ENCODE measurements around the gene RAD51. TPM values are rescaled to one million over a fixed set of nuclear protein-coding genes. Genes with fewer than 3 reads are reported as not detected.
A peak's percentile ranks its signal among the peaks of the same experiment; 100 is the strongest.

RAD51 gene
- total and polyA plus RNA-seq, 2 donors: 0.98 to 2.2 TPM

GRCh38 chr15:40755812-40756208 is 60.8 kb downstream of the RAD51 start:
- no peaks in the 10 kb centered on the region for H3K4me1 ChIP-seq (ENCODE audit: insufficient read depth)
- WGBS: 64% methylated on average over 10 of the region's 10 CpGs
- H3K27ac ChIP-seq (ENCODE audit: low read depth): no peak overlapping the region
- H3K4me3 ChIP-seq (ENCODE audit: low read depth, low read length): peak overlapping the region; percentile 98
- no peak for DNase-seq (ENCODE audit: extremely low spot score)
- H3K36me3 ChIP-seq (ENCODE audit: insufficient read depth): peaks cover 4% of the 10 kb centered on the region

GRCh38 chr15:40756938-40757337 is 62.0 kb downstream of the RAD51 start:
- WGBS: 31% methylated on average over 6 of the region's 6 CpGs
- no peaks in the 10 kb centered on the region for H3K4me1 ChIP-seq (ENCODE audit: insufficient read depth)
- no peak for DNase-seq (ENCODE audit: extremely low spot score)
- peaks cover under 1% of the 10 kb centered on the region for H3K36me3 ChIP-seq (ENCODE audit: insufficient read depth)
- H3K27ac ChIP-seq (ENCODE audit: low read depth): no peak overlapping the region
- no peak overlapping the region for H3K4me3 ChIP-seq (ENCODE audit: low read depth, low read length)

GRCh38 chr15:40759961-40760360 is 65.0 kb downstream of the RAD51 start:
- H3K4me1 ChIP-seq (ENCODE audit: insufficient read depth): no peaks in the 10 kb centered on the region
- H3K27ac ChIP-seq (ENCODE audit: low read depth): no peak overlapping the region
- H3K36me3 ChIP-seq (ENCODE audit: insufficient read depth): no peaks in the 10 kb centered on the region
- WGBS: 96% methylated on average over 5 of the region's 5 CpGs
- no peak overlapping the region for H3K4me3 ChIP-seq (ENCODE audit: low read depth, low read length)
- no peak for DNase-seq (ENCODE audit: extremely low spot score)

- 31% methylated on average over 55 of the region's 55 CpGs for WGBS
- no peaks in the 10 kb centered on the region for H3K36me3 ChIP-seq (ENCODE audit: insufficient read depth)
- peak overlapping the region; percentile 79 for H3K27ac ChIP-seq (ENCODE audit: low read depth)
- DNase-seq (ENCODE audit: extremely low spot score): no peak
- H3K4me1 ChIP-seq (ENCODE audit: insufficient read depth): no peaks in the 10 kb centered on the region
- peak overlapping the region; percentile 47 for H3K4me3 ChIP-seq (ENCODE audit: low read depth, low read length)
These were observed 68.2 kb downstream of the RAD51 start for GRCh38 chr15:40762919-40763800.

- under 1% methylated on average over 75 of the region's 75 CpGs for WGBS
- DNase-seq (ENCODE audit: extremely low spot score): no peak
- no peaks in the 10 kb centered on the region for H3K4me1 ChIP-seq (ENCODE audit: insufficient read depth)
- peak within 1 kb of the TSS; percentile 47 for H3K4me3 ChIP-seq (ENCODE audit: low read depth, low read length)
- H3K36me3 ChIP-seq (ENCODE audit: insufficient read depth): no peaks in the 10 kb centered on the region
- peak within 1 kb of the TSS; percentile 79 for H3K27ac ChIP-seq (ENCODE audit: low read depth)
These were observed 69.0 kb downstream of the RAD51 start, which contains the start of gene GCHFR for GRCh38 chr15:40763801-40764628. Gene GCHFR (plus strand): TSS chr15:40764068. CDS start chr15:40764181, 113 bp downstream.

- Histone ChIP-seq H3K27ac (ENCODE audit: low read depth) (peak overlapping the region; percentile 79), H3K4me3 (ENCODE audit: low read depth, low read length) (peak overlapping the region; percentile 47), H3K36me3 (ENCODE audit: insufficient read depth) (no peaks in the 10 kb centered on the region), H3K4me1 (ENCODE audit: insufficient read depth) (no peaks in the 10 kb centered on the region)
- no peak for DNase-seq (ENCODE audit: extremely low spot score)
- WGBS: 28% methylated on average over 8 of the region's 8 CpGs
These were observed 69.7 kb downstream of the RAD51 start for GRCh38 chr15:40764629-40765103.

- H3K4me1 ChIP-seq (ENCODE audit: insufficient read depth): no peaks in the 10 kb centered on the region
- no peak overlapping the region for H3K27ac ChIP-seq (ENCODE audit: low read depth)
- no peak overlapping the region for H3K4me3 ChIP-seq (ENCODE audit: low read depth, low read length)
- 67% methylated on average over 7 of the region's 7 CpGs for WGBS
- no peak for DNase-seq (ENCODE audit: extremely low spot score)
- H3K36me3 ChIP-seq (ENCODE audit: insufficient read depth): no peaks in the 10 kb centered on the region
These were observed 71.3 kb downstream of the RAD51 start for GRCh38 chr15:40766194-40766815.

- DNase-seq (ENCODE audit: extremely low spot score): no peak
- WGBS: 88% methylated on average over 32 of the region's 32 CpGs
- Histone ChIP-seq H3K4me3 (ENCODE audit: low read depth, low read length) (no peak overlapping the region), H3K36me3 (ENCODE audit: insufficient read depth) (no peaks in the 10 kb centered on the region), H3K4me1 (ENCODE audit: insufficient read depth) (no peaks in the 10 kb centered on the region), H3K27ac (ENCODE audit: low read depth) (no peak overlapping the region)
These were observed 72.2 kb downstream of the RAD51 start for GRCh38 chr15:40766906-40767837.

GRCh38 chr15:40767838-40768500 is 73.0 kb downstream of the RAD51 start:
- Histone ChIP-seq H3K4me3 (ENCODE audit: low read depth, low read length) (no peak overlapping the region), H3K36me3 (ENCODE audit: insufficient read depth) (no peaks in the 10 kb centered on the region), H3K27ac (ENCODE audit: low read depth) (no peak overlapping the region), H3K4me1 (ENCODE audit: insufficient read depth) (no peaks in the 10 kb centered on the region)
- whole genome bisulfite sequencing: 89% methylated on average over 29 of the region's 29 CpGs
- DNase-seq (ENCODE audit: extremely low spot score): no peak

- no peak for DNase-seq (ENCODE audit: extremely low spot score)
- no peaks in the 10 kb centered on the region for H3K4me1 ChIP-seq (ENCODE audit: insufficient read depth)
- no peaks in the 10 kb centered on the region for H3K36me3 ChIP-seq (ENCODE audit: insufficient read depth)
- no peak overlapping the region for H3K4me3 ChIP-seq (ENCODE audit: low read depth, low read length)
- peak overlapping the region; percentile 43 for H3K27ac ChIP-seq (ENCODE audit: low read depth)
- WGBS: 73% methylated on average over 21 of the region's 21 CpGs
These were observed 73.7 kb downstream of the RAD51 start for GRCh38 chr15:40768521-40769273.

GRCh38 chr15:40769274-40770146 is 74.5 kb downstream of the RAD51 start, which contains the start of gene C15orf62:
Gene C15orf62 (plus strand): TSS chr15:40769980. CDS start chr15:40770496, 516 bp downstream.
- H3K4me1 ChIP-seq (ENCODE audit: insufficient read depth): no peaks in the 10 kb centered on the region
- no peak for DNase-seq (ENCODE audit: extremely low spot score)
- H3K4me3 ChIP-seq (ENCODE audit: low read depth, low read length): no peak within 1 kb of the TSS
- peaks cover 3% of the 10 kb centered on the region for H3K36me3 ChIP-seq (ENCODE audit: insufficient read depth)
- peak within 1 kb of the TSS; percentile 43 for H3K27ac ChIP-seq (ENCODE audit: low read depth)
- WGBS: 58% methylated on average over 28 of the region's 28 CpGs
